Stimulated activated CD4-positive, alpha-beta T cell treated with anti-CD3 and anti-CD28 coated beads, Interleukin-15, amount 100 ng/mL, for 1 hour (primary cell): Measurements from ENCODE around the gene GNG4.
A peak's percentile ranks its signal among the peaks of the same experiment; 100 is the strongest.
"Not testable (repeated sequence)": the region's sequence is repeated elsewhere in the genome, so short reads cannot be mapped to it uniquely, and the experiment has no call there.

Experiments used
- DNase-seq, 2 donors: peaks; one replicate each; pipeline ENCODE4 v3.0.0-alpha.2; 2020; ENCODE audit warnings: low read depth in 1 of 2, low spot score in 1 of 2

The GNG4 gene

DNA sequence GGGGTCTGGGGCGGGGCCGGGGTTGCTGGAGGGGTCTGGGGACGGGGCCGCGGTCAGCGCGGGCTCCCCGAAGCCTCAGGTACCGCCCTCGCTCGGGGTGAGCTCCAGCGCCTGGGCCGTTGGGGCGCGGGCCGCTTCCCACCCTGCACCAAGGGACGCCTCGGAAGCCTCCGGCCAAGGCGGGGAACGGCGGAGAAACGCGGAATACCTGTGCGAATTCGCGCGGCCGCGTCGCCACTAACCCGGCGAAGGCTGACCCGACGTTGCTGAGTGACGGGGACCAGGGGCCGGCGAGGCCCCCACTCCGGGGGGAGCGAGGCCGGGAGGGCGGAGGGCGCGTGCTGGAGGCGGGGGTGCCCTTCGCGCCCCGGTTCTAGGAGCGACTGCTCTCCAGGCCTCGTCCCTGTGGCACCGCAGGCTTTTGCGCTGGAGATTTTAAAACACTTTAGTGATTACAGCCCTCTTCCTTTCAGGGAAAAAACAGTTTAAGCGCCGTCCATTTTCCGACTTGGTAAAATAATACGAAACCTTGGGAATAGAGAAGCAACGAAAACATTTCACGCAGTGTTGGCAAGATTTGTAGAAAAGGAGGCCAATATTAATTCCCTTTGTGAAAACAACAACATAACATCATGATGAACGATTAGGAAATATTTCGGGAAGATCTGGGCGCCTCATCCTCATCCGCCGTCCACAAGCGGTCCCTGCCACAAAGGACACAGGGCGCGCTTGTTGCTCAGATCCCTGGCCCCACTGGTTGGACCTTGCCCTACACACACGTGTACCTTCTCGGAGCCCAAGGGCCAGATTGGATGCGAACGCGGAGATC is 971 bp upstream of the GNG4 start:
- no peak for DNase-seq

- DNase-seq = peak; percentile 17 to 44
Measured at GRCh38 chr1:235648954-235649367, 623 bp downstream of the GNG4 start.

DNA sequence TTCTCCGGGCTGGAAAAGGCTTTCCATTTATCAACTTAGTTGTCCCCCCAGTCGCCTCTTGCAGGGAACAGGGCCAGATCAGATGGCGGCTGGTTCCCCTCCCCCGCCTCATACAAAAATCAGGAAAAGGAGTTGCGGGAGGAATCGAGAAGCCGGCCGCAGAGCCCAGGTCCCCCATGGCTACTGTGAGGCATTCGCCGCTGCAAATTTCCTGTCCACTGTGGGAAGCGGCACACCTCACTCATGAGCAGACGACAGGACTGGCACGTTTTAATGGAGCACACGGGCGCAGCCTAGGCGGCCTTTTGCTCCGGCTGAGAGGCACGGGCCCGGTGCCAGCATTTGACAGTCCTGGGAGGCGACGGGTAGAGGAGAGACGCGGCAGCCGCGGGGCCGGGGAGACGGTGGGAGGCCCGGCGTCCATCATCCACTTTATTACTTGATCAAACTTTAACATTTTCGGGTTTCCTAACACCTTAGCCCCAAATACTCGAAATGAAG is 1.1 kb downstream of the GNG4 start:
- no peak for DNase-seq

GRCh38 chr1:235647537-235647936 is 2.0 kb downstream of the GNG4 start:
- not testable (repeated sequence) for DNase-seq

DNA sequence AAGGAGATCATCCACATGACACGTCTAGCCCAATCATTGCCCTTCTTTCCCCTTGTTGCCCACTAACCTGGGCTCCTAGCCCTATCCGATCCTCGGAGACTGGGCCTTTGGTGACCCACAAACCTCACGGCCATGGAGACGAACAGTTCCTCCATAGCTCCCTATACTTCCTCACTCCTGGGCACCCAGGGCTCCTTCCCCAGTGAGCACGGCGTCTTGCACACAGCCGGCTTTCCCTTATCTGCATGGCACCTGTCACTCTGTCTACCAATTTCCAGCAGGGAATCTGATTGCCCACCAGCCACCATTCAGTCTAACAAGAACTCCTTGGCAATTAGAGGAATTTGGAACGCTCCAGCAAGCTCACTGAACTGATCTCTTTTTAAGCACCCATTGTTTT is 3.1 kb downstream of the GNG4 start:
- no peak for DNase-seq

GRCh38 chr1:235644693-235645305 is 4.8 kb downstream of the GNG4 start:
- no peak for DNase-seq

GRCh38 chr1:235643837-235644692 is 5.5 kb downstream of the GNG4 start:
- DNase-seq = no peak

GRCh38 chr1:235642943-235643371 is 6.6 kb downstream of the GNG4 start:
- no peak for DNase-seq

GRCh38 chr1:235642011-235642942 is 7.3 kb downstream of the GNG4 start:
- DNase-seq = peak; percentile 27 to 42

- no peak for DNase-seq
Measured at GRCh38 chr1:235640580-235640979, 9.0 kb downstream of the GNG4 start.

GRCh38 chr1:235639226-235640205 is 10.1 kb downstream of the GNG4 start:
- no peak for DNase-seq

- not testable (repeated sequence) for DNase-seq
Measured at GRCh38 chr1:235638612-235639011, 11.0 kb downstream of the GNG4 start.

GRCh38 chr1:235637756-235638534 is 11.6 kb downstream of the GNG4 start:
- no peak for DNase-seq

DNA sequence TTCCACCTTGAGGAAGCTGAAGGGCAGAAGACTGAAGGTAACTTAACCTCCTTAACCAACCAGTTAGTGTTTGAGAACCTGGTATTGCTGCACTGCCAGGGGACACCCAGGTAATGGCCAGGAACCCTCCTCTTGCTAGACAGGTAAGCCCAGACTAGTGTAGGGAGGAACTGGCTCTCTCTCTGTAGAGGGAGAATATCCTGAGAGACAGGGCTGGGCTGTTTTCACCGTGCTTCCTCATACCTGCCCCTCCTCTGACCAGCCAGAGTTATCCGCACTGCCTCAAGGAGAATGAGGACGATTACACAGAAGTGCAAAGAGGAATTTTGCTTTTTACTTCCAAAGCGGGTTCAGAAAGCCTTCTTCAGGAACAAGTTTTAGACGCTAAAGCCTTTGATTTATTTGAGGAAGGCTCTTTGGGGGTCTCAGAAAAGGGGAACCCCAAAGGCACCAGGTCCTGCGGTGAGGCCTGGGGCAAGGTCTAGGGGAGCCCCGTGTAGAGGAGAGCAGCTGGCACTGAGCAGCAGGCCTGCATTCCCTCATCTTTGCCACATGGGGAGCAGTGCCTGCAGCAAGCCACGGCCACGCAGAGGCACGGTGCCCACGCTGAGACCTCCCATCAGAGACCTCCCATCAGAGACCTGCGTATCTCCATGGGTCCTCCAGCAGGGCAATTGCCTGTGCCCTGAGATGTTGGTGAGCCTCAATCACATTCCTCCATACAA is 13.5 kb downstream of the GNG4 start:
- DNase-seq = no peak

DNA sequence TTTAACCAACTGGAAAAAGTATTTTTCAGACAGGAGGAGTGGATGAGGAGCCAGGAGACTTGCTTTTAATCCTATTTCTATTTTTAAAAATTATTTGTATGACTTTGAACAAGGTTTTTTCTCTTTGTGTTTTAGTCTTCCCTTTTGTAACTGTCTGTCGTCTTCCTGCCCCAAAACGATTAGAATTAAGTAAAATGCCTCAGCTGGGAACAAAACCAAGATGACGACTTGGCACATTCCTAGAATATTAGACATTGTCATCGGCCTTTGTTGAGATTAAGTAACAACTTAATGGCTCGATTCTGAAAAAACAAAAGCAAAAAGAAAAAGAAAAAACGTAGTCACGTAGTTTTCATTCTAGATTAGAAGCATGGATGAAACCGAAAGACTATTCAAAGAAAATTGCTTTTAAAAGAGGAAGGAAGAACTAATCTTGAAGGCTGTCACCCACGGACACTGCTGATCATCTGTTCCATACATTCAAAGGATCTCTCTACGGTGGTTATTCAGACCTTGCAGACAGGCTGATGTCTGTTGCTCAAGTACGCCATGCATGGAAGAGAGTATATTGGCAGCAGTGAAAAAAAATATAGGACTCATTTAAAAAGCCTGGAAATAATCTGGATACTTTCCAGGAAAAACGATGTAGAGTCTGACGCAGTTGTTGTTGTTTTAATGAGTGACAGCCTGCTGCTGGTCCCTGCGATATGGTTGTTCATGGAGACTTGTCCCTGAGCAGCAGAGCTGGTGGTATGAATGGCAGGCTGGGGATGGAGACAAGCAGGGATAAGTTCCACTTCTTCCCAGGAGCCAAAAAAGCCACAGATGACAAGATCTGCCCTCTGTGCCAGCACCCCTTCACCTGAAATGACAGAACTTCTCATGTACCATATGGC is 16.8 kb downstream of the GNG4 start:
- DNase-seq = no peak

GRCh38 chr1:235631816-235632215 is 17.8 kb downstream of the GNG4 start:
- DNase-seq = no peak
